Fibroblast of skin of scalp (primary cell): Measurements from ENCODE around the gene MRGPRD.
A peak's percentile ranks its signal among the peaks of the same experiment; 100 is the strongest.

Experiments
- DNase-seq: peaks from one replicate; pipeline ENCODE4 v3.0.0-alpha.2; 2013

The MRGPRD gene

DNA sequence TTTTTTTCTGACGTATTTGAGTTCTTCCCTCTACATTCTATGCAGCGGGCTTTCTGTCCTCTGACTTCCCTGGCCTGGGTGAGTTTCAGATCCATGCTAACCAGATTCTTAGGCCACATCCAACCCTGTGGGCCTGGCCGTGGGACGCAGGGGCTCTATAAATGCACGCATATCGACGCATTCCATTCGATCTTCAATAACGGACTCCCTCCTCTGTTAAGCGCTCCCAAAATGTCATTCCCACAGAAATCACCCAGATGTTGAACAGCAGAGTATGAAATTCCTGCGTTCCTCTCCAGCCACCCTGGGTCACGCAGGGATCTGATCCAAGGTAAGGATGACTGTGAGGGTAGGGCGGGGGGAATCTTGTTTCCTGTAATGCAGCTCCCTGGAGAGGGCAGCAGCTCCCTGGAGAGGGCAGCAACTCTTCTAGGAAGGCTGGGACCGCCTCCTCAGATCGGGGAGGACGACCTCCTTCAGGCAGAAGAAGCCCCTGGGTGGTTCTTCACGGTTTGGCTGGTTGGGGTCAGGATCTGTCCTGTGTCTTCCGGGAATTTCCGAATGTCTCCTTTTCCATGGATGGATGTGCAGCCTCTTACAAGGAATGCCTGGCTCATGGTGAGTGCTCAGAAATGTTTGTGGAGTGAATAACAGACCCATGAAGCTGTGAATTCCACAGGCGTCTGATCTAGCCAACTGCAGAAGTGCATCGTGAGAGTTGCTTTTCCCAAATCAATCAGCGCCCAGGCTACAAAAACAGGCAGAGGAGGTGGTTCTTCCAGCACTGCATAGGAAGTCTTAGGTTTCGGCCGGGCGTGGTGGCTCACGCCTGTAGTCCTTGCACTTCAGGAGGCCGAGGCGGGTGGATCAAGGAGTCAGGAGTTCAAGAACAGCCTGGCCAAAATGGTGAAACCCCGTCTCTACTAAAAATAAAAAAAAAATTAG, 12.2 kb downstream of the MRGPRD start:
- DNase-seq = peak; percentile 53

DNA sequence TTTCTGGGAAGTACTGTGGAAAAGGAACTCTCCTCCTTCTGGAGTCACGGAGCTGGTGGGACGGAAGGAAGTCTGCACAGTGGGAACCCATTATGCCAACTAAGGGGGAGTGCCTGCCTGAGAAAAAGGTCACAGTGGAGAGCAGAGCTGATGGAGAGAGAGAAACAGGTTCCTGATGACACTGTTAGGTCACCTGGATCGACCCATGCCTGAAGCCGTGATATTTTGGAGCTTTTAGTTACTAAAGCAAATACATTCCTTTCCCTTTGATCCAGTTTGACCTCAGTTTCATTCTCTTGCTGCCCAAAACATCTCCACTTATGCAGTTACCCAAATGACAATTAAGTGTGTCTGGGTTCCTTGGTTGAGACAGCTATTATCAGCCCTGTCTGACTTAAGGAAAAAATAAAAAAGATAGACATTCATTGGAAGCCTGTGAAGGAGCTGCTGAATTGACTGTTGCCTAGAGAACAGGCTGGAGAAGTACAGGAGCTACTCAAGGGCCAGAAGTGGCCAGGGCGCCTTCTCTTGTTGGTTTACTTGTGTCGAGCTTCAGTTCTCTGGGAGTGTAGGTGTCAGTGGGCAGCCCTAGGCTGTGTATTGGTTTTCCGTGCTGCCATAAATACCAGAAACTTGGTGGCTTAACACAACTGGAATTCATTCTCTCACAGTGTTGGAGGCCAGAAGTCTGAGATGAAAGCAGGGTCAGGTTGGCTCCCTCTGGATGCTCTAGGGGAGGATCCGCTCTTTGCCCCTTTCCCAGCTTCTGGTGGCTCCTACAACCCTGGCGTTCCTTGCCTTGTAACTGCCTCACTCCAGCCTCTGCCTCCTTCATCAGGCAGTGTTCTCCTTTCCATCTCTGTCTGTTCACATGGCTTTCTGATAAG, 13.6 kb downstream of the MRGPRD start:
- DNase-seq = no peak

DNA sequence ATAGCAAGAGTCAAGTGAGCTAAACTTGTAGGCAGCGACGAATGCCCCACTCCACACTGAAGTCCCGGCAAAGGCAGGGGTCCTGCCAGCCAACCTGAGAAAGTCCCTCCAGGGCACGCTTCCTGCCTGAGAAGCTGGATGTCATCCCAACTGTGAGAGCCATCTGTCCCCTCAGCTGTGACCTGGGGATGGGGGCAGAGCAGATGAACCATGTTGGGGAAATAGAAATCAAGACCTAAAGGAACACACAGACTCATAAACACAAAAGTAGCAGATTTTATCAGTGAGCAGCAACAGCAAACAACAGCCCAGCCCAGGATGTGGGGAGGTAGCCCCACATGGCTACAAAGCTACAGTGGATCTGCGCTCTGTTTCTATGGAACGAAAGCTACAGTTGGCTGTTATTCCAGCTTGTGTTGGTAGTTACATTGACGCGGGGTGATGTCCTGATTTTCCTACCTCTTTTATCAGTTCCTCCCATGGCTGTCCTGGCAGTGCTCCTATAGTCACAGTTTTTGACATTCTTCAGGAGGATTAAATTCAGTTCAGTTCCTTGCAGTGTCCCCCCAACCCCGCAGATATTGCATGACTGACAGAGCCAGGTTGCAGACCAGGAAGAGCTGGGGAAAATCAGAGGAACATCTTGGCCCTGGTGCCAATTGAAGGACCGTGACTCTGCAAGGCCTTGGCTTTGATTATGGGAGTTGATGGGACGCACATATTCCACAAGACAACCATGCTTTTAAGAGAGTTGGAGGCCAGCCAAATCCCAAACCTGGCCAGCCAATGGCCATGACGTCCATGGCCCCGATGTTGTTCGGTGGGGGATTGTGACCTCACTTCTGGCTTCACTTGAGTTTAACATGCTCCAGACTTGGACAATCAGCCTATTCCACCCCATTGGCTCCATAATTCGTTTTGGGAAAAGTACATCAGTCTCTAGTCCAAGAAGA, 14.6 kb downstream of the MRGPRD start:
- DNase-seq = no peak

DNA sequence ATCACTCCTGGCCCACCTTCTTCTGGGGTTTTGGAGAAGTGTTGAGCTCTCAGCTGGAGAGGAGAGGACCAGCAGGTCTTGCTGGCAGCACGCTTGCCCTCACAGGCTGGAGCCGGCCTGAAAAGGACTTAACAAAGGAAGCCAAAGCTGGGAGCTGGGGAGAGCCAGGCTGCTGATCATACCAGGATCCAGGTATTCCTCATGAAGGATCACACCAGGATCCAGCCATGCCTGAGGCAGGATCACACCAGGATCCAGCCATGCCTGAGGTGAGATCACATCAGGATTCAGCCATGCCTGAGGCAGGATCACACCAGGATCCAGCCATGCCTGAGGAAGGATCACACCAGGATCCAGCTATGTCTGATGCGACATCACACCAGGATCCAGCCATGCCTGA, 17.0 kb downstream of the MRGPRD start:
- no peak for DNase-seq

DNA sequence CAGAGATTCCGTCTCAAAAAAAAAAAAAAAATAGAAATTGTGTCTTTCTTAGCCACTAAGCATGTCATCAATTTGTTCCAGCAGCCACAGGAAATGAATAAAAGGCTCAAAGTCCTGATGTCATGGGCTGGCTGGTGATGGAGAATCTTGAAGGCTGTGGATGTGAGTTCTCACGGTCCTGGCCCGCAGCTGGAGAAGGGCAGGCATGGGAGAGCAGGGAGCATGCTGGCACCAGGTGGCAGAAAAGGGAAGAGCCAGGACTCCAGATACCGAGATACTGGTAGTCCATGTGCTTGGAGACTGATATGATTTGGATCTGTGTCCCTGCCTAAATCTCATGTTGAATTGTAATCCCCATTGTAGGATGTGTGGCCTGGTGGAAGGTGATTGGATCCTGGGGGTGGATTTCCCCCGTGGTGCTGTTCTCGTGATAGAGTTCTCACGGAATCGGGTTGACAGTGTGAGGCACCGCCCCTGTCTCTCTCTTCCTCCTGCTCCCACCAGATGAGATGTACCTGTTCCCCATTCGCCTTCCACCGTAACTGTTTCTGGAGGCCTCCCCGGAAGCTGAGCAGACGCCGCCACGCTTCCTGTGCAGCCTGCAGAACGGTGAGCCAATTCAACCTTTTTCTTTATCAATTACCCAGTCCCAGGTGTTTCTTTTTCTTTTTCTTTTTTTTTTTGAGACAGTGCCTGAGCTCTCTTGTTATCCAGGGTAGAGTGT, 18.1 kb downstream of the MRGPRD start:
- peak; percentile 20 for DNase-seq

DNA sequence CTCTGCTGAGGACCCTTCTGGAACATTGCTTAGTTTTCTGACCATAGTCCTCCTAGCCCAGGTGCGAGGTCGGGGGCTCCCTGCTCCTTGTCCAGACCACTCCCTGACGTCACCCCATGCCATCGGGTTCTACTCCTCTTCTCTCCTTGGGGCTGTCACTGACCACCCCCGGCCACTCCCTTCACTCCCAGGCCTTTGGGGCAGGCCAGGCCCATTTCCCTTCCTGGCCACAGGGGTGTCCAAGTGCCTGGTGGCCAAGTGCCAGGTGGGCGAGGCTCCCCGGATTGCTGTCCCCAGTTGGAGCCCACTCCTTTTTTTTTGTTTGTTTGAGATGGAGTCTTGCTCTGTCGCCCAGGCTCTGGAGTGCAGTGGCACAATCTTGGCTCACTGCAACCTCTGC, 19.5 kb downstream of the MRGPRD start:
- no peak for DNase-seq

DNA sequence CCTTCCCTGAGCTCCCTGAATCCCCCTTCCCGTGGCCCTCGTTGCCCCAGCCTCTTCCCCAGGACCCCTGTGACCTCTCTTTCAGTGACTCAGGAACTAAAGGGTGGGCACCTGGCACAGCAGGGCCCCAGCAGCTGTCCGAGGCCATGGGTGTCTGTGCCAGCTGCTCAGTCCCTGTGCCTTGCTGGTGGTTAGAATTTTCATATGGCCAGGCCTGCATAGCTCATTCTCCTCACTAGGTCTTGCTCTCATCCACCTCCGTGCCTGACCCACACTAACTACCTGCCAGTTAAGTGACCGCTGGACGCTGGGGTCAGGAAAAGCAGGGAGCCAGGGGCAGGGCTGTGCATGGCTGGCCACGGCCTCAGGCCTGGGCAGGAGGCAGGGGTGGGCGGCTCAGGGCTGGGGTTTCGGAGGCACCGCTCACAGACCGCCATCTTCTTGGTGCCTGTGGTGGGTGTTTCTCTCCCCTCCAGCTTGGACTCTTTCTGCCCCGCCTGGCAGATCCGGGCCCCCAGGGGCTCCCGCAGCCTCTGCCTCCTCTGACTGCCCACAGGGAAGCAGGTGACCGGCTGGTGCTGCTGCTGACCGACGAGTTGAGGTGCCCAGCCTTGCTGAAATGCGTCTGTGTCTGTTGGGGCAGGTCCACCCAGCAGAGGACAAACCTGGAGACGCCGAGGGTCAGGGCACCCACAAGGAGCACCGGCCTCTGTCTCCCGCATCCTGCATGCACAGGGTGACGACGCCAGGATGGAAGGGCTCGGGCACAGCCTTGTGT, 20.3 kb downstream of the MRGPRD start:
- DNase-seq = no peak

DNA sequence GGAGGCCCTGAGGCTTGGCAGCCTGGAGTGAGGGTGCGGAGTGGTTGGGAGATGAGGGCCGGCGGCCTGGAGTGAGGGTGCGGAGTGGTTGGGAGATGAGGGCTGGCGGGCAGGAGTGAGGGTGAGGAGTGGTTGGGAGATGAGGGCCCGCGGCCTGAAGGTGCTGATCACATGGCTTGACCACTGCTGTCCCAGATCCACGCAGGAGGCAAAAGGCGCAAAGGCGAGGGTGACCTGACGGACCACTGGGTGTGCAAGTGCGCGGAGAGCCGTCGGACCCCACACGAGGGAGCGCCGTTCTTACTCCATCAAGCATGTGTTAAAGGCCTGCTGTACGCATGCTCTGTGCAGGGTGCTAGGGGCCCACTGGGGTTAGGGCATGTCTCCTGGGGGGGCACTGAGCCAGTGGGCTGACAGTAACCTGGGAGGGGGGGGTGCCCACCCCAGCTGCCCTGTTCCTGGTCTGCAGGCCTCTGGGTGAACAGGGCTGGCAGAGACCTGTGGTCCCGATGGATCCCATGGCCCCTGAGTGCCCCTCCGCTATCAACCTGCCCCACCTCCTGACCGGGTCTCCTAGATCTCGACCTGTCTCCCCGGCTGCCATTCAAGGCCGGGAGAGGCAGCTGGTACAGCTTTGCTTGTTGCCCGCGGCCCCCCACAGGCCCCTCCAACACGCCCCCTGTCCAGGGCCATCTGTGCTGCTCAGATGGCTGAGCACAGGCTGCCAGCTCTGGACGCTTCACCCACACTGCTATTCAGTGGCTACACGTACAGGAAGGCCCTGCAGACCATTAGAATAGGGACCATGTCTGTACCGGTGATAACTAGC, 21.1 kb downstream of the MRGPRD start:
- no peak for DNase-seq

DNA sequence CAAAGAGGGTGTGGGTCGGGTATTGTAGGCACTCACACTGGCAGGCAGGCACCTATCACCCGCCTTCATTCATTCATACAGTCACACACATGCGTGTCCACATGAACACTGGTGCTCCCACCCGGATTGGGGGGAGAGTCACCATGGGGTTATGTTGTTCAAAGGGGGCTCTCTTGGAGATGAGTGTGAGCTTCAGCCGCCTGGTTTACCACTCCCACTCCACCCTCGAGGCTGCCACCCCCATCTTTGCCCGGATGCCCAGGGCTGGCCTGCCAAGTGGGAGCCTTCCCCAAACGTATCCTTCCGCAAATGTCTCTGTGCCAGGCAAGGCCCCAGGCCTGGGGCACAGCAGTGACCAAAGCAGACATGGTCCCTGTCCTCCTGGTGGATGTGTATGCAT, 22.6 kb downstream of the MRGPRD start:
- no peak for DNase-seq

DNA sequence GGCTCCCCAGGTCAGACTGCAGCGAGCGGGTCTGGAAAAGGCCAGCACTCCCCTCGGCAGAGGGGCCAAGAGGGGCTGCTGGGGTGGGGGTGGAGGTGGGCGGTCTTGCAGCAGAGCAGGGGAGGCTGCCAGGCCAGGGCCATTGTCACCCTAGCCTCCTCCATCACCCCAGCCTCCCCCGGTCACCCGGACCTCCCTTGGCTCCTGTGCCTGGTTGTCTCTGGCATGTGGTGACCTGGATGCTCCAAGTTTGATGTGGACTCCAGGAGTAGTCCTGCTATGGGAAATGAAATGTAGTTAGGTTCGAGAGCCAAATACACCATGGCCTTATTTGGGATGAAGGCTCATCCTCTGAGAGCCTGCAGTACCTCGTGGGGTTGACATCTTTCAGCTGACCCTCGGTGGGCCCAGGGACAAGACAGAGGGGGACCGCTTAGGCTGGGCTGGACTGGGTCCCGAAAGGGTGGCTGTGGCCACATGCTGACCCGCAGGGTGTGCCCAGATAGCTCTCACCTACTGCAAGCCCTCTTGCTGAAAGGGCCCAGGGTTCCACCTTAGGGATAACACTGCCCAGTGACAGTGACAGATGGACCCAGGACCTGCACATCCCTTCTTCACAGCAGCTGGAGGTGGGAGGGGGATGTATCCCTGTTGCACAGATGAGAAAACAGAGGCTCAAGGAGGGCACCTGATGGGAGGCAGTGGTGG, 24.1 kb downstream of the MRGPRD start:
- no peak for DNase-seq

DNA sequence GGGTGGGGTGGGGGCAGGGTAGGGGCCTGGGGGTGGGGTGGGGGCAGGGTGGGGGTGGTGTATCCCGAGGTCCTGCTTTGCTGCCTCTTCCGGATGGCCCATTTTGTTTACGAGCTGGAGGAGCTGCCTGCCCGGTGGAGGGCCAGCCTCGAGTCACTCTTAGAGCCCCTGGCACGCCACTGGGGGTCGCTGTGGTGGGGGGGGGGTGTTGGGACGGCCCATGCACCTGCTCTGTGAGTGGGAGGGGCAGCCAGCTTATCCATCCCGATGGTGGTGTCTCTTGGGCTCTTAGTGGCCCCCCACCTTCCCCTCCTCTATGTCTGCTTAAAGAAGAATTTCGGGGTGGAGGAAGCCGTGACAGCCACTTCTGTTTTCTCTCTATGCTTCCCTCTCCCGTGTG, 24.6 kb downstream of the MRGPRD start:
- DNase-seq = no peak

DNA sequence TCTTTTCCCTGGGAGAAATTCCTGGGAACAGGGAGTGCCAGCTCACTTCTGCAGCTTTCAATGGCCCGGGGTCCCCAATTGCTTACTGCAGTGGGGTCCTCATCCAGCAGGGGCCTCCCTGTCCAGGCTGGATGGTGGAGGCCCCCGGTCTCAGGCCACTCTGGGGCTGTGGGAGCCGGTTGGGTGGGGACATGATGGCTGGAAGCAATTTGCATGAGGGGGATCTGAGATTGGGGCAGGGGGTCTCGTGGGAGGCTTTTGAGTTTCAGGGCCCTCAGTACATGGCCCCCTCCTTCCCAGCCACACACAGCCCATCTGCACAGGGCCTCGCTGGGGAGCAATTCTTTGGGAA, 25.2 kb downstream of the MRGPRD start:
- no peak for DNase-seq

DNA sequence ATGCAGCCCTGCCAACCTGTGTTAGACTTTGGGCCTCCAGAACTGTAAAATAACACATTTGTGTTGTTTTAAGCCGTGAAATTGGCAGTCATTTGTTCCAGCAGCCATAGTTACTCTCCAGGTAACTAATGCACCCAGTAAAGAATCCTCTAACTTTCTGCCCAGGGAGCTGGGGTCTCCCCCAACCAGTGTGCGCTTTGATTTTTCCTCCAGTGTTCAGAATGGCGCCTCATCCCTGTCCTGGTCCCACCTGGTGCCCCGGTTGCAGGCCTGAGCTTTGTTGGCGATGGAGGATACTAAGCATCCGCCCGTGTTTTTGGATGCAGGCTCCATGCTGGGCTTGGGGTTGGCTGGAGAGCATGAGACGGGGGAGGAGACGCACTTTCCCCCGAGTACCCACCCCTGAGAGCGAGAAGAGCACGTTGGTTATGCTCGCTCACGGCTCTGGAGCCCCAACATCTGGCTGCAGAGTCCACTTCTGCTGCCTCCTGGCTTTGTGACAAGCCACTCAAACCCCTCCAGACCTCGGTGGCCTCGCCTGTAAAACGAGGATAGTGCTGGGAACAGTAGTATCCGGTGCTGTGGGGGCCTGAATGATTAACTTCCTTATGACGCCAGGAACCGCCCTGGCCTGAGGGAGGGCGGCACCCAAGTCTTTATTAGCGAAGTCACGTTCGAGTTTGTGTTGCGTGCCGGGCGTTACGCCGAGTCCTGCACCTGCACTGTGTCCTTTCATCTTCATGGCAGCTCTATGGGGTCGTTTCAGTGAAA, 25.8 kb downstream of the MRGPRD start:
- no peak for DNase-seq

DNA sequence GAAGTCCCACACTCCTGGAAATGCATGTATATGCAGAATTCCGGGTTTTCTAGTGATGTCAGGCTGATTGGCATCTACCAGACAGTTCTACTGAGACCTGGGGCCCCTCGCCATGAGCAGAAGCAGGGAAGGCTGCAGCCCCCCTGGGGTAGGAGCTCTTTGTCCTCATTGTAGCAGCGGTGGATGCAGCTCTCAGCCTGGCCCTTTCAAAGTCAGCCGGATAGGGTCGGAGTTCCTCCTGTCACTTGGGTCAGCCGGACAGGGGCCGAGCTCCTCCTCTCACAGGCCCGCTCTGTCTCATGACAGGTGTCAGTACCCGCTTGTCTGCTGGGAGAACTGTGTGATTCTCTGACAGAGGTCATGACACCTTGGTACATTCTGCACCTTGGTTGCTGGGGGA, 30.0 kb downstream of the MRGPRD start:
- no peak for DNase-seq

DNA sequence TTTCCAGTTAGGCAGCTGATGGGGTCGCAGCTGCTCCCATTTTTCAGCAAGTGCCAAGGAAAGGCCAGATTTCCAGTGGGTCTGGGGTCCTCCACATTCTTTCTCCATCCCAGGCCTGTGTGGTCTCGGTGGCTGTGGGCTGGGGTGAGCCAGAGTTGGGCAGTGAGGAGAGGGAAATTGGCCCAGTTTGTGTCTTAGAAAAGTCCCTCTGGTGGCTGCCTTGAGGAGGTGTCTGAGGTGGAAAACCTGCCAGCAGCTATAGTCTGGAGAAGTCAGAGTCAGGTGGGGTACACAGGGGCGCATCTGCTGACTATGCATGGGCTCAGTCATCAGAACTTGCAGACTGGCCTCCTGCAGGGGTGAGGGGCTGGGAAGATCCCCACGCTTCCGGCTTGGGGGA, 30.5 kb downstream of the MRGPRD start:
- DNase-seq = no peak

DNA sequence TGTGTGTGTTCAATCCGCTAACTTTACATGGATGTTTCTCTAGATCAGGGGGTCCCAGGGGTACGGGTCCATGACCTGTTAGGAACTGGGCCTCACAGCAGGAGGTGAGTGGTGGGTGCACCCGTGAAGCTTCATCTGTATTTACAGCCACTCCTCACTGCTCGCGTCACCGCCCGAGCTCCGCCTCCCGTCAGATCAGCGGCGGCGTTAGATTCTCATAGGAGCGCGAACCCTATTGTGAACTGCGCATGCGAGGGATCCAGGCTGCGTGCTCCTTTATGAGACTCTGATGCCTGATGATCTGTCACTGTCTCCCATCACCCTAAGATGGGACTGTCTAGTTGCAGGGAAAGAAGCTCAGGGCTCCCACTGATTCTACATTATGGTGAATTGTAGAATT, 31.9 kb downstream of the MRGPRD start:
- DNase-seq = no peak

DNA sequence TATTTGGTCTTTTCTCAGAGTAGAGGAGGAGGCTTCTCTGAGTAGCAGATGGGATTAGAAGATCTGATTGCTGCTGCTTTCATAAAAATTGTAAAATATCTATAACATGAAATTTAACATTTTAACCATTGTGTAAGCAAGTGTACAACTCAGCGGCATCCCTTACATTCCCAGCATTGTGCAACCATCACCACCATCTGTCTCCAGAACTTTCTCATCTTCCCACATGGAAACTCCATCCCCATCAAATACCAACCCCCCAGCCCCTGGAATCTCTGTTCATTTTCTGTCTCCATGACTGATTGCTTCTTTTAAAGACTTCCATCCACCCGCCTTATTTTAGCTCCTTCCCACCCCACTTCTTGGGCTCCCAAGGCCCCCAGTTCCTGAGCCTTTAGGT, 32.3 kb downstream of the MRGPRD start:
- peak; percentile 48 for DNase-seq

DNA sequence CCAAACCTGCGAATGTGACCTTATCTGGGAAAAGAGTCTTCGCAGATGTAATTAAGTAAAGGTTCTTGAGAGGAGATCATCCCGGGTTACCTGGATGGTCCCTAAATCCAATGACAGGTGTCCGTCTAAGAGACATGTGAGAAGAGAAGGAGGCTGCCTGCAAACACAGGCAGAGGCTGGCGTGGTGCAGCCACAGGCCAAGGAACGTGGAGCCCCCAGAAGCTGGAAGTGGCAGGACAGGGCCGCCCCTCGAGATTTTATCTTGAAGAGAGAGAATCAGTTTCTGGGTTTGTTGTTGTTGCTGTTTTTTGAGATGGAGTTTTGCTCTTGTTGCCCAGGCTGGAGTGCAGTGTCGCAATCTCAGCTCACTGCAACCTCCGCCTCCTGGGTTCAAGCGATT, 33.6 kb downstream of the MRGPRD start:
- DNase-seq = no peak
